NCI-H2107 treated with DMSO at 0.1 percent for 48 hours (cell line): ENCODE data around the gene PEPD.

Experiments
- DNase-seq: peaks from one replicate; lab custom pipeline; 2025; ENCODE audit not compliant: unreplicated experiment; lab: John Stamatoyannopoulos, UW

The PEPD gene

DNA sequence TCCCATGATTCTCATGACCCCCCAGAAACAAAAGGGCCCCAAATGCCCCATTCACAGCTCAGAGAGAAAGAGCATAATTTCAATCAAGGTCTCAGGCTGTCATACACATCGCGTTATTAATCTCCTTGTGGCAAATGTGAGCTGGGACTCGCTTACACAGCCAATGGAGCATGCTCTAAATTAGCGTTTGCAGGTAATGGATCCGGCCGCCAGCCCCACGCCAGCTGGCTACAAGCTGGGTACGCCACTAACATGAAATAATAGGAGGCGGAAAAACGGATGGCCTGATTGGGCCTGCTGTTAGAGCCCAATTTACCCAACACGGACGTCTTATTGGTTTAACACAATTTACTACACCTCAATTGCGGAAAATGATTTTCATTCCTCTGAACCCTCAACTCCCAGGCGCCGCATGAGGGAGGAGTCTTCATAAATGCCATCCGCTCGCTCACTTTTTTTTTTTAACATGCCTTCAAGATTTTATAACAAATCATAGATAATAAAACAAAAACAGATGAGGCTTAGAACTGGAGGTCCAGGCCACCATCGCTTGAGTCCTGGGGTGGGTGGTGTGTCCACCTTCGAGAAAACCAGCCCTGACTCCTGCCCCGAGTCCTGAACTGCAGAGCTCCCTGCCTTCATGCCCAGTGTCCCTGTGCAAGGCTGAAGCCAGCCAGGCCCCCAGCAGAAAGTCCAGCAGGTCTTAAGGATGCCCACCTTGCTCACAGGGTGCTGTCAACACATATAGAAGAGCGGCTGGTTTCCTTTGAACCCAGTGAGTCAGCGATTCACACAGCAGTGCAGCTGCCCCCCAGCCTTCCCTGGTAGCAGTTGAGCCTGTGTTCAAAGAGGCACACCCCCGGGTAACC, 62.1 kb downstream of the PEPD start:
- DNase-seq: no peak

DNA sequence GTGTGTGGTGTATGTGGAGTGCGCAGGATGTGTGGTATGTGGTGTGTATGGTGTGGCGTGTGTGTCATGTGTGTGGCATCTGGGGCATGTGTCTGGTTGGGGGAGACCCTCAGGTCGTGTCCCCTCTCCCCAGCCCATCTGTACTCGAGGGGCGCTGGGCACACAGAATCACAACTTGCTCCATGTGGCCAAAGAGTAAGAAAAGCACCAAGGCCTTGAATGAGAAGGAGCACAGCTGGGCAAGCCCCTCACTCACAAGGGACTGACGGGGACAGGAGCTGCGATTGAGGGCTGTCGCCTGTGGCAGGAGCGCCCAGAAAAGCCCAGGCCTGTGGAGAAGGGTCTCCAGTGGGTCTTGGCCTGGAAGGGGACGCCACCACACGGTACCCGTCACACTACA, 62.8 kb downstream of the PEPD start:
- DNase-seq: no peak

DNA sequence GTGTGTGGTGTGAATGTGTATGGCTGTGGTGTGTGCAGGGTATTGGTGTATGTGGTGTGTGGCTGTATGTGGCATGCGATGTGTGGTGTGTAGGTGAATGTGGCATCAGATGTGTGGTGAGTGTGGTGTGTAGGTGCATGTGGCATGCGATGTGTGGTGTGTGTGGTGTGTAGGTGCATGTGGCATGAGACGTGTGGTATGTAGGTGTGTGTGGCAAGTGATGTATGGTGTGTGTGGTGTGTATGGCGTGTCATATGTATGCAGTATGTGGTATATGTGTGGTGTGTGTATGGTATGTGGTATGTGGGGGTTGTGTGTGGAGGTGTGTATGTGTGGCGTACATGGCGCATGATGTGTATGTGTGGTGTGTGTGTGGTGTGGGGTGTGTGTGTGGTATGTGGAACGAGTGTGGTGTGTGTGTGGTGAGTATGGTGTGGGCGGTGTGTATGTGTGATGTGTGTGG, 63.4 kb downstream of the PEPD start:
- DNase-seq: no peak

DNA sequence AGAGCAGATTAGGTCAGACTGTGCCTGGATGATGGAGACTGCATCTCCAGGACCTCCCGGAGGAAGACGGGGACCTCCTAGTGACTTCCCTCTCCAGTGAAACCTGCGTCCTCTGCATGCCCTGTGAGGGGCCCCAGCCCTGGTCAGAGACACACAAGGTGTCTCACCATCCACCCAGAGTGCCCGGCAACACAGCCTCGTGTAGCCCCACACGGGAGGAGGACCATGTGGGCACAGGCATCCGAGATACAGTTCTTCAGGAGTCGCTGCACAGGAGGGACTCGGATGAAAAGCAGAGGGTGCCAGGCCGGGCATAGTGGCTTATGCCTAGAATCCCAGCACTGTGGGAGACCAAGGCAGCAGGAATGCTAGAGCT, 64.8 kb downstream of the PEPD start:
- no peak for DNase-seq

DNA sequence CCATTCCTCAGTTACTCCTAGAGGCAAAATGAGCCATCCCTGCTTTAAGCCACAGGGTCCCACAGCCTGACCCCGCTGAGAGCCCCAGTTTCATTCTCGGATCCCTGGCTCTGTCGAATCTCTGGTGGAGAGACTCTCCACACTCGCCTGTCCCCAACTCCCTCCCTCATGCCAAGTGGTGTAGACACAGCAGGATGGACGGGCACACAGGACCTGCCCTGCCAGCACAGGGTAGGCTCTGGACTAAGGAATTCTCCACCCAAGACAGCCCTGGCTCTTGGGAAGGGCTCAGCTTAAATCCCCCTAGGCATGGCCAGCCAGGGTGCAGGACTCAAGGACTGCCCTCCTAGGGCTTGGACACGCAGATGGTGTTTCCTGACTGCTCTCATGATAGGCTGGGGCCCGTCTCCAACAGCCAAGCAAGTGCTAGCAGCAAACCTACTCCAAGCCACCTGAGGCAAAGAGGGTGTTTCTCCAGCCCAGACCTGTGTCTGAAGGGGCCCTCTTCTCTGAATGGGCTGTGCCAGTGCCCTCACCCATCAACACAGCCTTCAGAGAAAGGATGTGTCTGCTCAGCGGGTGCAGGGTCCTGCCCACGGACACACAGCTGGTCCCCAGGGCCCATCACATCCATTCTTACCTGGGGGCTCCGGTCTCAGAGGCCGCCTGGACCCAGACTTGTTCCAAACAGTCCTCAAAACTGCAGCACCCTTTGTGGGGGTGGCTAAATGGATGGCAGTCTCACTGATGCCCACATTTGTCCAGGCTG, 65.3 kb downstream of the PEPD start:
- DNase-seq: no peak

DNA sequence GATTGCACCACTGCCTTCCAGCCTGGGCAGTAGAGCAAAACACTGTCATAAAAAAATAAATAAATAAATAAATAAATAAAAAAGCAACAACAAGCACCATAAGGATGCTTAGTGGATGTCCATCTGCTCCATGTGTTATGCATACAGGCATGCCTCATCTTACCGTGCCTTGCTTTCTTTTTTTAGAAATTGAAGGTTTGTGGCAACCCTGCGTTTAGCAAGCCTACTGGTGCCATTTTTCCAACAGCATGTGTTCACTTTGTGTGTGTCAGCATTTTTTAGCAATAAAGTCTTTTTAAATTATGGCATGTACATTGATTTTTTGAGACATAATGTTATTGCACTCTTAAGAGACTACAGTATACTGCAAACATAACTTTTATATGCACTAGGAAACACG, 68.3 kb downstream of the PEPD start:
- DNase-seq: no peak

DNA sequence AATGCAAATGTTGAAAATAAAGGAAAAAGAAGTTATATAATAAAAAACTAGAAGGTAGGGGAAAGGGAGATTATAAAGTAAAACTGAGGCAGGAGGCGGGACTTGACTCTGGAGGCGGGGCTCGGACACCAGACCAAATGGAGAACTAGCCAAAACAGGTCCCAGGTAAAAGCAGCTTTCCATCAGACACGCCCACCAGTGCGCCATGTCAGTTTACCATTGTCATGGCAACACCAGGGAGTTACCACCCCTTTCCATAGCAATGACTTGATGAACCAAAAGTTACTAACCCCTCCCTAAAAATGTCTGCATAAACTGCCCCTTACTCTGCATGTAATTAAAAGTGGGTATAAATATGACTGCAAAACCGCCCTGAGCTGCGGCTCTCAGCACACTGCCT, 70.9 kb downstream of the PEPD start:
- DNase-seq: no peak

DNA sequence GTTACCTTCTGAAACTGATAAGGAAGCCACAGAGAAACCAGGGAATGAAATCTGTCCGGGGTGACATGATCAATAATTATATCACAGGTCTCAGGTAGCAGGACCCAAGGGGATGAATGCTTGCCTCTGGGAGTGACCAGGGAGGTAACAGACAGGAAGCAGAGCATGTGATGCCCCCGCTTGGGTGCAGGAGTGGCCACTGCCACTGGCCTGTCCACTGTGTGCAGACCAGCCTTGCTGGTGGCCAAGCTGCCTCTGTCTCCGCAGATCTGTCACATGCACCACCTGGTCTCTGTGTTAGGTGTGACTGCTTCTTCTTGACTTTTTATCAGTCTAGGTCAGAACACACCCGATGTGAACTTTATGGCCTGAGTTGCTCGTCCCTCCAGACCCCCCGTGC, 71.8 kb downstream of the PEPD start:
- DNase-seq: no peak

DNA sequence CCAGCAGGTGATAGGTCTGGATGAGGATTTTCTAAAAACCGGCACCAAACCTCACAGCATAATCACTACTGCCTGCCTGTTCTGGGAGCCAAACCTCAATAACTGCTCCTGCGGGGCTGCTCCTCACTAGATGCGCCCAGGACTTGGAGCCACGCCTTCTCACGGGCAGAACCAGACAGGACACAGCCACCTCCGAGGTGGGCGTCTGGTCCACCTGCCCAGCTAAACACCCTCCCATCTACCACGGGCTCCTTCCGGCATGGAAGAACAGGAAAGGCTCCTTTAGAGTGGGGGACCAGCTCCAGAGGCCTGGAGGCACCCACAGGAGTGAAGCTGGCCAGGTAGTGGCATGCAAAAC, 73.5 kb downstream of the PEPD start:
- no peak for DNase-seq

DNA sequence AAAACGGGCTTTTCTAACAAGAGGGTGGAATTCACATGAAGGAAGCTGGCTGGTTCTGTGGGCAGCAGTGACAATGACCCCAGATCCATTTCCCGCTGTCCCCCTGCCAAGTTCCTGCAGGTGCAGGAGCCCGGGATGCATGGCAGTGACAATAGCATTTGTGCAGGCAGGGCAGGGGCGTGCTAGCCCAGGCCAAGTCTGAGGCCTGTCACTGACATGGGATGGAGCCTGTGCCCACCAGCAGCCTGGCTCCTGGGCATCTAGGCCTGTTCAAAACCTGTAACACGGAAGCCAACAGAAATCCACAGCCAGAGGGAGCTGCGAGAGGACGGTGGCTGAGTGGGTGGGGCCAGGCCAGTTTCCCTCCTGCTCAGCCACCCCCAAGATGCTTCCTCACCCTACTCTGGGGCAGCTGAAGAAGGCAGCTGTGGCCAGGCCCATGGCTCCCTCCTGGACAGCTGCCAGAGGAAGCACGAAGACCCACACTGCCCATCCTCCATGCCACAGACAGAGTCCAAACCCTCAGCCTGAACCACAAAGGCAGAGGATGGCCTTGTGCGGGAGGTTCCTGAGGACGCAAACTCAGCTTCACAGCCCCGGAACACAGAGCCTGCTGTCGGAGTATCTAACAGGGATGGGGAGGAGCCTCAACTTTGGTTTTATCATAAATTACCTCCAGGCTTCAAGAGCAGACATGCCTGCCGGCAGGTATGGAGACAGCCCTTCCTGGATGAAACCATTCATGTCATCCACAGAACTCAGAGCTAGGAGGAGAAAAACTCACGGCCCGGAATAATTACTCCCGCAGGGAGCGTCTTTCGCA, 74.0 kb downstream of the PEPD start:
- no peak for DNase-seq

DNA sequence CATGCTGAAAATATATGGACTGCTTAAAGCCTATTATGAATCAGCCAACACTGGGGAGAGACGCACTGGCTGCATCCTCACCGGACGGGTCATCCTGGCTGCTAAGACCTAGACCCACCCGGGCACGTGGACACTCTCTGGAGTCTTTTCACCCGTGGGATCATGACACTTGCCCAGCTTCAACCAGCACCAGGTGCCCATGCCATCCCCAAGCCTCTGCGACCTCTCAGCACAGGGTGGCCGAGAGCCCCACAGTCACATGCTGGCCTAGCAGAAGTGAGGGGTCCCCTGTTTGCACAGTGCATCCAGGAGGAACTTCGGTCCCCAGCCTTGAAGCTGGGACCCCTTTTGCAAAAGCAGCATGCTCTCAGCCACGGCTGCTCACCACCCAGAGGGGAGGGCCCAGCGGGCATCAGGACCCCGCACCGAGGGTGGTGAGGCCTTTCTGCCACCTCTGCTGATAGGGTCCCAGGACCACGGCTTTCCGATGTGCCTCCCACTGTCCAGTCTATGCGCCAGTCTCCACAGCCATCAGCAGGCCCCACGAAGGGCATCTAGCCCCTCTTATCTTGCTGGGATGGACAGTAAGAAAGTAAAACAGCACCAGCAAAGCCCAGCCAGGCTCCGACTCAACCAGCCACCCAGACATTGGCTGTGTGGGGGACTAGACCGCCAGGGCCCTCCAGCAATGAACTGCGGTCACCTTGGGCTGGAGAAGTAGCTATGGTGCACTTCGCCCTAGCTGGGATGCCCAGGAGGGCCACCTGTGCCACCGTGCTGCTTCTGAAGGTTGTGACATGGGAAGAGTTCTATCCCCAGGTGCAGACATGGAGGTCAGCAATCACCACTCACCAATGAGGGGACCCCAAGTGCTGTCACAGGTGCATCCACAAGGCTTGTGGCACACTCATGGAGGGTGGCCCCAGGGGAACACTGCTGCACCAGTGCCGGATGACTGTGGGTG, 75.0 kb downstream of the PEPD start:
- no peak for DNase-seq

DNA sequence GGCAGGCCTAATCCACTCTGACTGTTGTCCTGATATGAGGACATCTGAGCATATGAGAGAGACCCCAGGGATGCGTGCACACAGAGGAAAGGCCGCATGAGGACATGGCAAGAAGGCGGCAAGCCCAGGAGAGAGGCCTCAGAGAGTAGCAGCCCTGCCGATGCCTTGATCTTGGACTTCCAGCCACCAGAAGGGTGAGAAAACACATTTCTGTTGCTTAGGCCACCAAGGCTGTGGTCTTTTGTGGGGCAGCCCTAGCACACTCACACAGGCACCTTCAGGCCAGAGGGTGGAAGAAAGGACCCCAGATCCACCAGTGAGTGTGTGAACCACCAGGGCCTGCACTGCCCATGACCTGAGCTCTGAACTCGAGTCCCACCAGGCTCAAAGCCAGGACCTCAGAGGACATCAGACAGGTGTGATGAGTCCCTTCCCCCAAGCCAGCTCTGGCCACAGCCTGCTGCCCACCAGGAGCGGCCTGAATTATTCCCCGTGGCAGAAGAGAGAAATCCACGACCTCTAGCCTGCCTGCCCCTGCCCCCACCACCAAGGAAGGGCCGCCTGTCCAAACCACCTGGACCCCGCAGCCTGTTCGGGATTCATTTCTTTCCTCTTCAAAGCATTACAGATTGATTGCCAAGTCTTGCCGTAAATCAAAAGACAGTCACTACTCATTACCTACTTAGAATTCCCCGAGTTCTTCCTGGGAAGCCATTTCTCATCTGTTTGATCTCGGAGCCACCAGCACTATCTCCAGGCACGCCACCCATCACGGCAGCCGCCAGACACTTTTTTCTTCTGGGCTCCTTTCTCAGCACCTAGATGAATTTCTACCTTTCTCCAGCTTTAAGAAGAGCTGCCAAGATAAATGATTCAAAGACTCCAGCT, 75.9 kb downstream of the PEPD start:
- DNase-seq: no peak

DNA sequence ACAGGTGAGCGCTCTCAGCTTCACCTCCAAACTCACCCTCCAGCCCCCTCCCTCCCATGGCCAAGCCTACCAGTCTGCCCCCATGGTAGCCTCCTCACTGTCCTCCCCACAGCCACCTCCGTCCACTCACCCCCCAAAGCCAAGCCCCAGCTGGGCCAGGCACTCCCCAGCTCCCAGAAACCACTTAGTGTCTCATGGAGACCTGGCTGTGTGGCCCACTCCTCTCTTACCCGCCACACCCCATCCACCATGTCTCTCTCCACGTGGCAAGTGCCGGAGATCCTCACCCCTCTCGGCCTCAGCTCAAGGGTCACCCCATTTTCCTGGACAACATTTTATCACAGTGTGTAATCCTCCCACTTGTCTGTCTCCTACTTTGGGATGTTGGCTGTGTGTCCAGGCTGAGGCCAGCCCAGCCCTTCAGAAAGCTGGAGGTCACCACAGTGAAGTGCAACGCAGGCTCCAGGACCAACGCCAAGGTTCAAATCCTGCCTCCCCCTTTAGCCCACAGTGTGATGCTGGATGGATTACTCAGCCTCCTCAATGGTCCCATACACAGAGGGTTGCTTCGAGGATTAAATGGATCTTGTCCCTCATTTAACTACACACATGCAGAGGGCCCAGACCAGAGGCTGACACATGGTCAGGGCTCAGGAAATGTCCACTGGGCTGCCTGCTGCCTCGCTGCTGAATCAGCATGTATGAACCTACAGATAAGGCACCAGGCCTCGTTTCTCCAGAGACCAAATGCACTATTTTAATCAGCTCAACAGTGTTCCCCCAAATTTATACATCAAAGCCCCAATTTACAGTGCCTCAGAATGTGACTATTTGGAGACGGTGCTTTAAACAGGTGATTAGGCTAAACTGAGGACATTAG, 76.8 kb downstream of the PEPD start:
- DNase-seq: no peak

DNA sequence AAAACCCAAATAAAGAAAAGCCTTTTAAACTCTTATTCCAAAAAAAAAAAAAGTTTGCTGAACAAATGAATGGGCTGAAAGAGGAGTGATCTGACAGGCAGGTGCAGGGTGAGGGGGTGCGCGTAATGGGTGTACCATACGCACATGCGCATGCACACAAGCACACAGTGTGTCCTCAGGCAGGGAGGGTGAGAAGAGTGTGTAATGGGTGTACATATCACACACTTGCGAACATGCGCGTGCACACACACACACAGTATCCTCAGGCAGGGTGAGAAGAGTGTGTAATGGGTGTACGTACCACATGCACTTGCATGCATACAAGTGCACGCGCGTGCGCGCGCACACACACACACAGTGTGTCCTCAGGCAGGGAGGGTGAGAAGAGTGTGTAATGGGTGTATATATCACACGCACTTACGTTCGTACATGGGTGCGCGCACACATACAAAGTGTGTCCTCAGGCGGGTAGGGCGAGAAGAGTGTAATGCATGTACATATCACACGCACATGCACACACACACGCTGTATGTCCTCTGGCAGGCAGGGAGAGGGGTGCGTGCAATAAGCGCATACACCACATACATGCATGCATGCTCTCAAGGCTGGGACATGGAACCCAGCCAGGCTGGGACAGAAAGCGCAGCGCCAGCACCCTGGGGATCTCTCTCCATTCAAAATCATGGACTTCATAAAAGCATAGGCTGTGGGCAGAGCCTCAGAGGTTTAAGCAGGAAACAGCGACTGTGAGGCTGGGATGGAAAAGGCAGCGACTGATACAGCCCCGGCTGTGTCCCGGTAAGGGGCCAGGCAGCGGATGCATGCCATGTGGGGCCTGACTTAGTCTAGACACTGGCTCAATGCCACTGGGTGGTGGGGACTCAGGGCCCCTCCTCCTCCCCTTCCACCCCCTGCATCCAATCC, 77.7 kb downstream of the PEPD start:
- DNase-seq: no peak

DNA sequence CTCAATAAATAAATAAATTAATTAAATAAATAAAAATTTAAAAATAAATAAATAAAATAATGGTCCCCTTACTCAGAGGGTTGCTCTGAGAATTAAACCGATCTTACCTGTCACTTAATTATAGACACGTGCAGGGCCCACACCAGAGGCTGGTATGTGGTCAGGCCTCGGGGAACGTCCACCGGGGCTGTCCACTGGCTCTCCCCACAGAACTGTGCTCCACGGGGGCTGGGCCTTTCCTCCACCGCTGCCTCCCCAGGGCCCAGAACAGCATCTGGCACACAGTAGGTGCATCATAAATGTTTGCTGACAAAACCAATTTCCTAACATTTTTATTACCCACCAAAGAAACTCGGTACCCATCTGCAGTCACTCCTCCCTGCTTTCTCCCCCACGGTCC, 78.9 kb downstream of the PEPD start:
- DNase-seq: no peak

DNA sequence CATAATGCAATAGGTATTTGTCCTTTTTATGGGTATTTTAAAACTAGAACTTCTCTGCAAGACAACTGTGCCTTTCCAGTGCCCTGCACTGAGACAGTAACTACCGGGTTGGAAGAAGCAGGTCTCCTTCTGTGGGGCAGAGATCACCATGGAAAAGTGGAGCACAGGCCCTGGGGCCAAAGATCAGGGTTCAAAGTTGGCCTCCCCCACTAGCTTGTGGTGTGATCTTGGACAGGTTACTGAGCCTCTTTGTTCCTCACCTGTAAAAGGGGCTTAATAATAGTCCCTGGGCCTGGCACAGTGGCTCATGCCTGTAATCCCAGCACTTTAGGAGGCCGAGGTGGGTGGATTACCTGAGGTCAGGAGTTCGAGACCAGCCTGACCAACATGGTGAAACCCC, 79.8 kb downstream of the PEPD start:
- no peak for DNase-seq

DNA sequence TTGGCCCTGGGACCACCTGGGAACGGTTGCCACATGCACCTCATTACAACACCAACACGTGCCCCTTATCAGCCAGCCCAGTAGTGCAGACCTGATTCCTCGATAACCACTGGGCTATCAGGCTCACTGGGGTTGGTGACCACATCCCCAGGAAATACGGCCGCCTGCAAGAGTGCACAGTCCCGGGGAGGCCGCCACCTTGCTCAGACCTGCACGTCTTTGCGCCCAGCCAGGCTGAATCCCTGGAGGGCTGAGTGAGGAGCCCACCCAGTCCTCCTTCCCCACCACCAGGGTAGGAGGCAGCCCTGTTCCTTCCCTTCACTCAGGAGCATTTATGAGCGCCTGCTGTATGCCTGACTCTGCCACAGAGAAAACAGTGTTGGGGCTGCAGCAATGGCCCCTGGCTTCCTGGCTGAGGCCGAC, 80.3 kb downstream of the PEPD start:
- no peak for DNase-seq
